GM19328 (cell line): Measurements from ENCODE around the gene YY1.

ENCODE experiments used
- ATAC-seq: cut with Tn5 transposase; IDR thresholded peaks from one replicate; pipeline ENCODE4 v1.9.1; 2021; ENCODE audit warnings: mild to moderate bottlenecking, moderate library complexity; ENCODE audit not compliant: unreplicated experiment

The YY1 gene

DNA sequence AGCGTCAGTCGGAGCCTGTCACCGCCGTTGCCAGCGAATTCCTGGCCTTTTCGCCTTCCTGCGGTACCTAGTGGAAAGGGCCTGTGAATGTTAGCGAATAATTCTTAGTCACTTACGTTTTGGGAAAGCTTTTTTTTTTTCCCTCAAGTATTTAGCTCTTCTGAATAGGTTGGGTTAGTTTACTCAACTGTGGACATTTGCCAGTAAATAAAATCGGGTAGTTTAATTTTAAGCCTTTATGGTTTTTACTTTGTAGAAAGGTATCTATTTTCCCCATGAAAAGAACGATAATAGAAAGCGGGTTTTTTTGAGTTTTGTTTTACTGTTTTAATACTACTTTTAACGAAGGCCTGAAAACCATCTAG, 1.7 kb downstream of the YY1 start:
- ATAC-seq: no peak

DNA sequence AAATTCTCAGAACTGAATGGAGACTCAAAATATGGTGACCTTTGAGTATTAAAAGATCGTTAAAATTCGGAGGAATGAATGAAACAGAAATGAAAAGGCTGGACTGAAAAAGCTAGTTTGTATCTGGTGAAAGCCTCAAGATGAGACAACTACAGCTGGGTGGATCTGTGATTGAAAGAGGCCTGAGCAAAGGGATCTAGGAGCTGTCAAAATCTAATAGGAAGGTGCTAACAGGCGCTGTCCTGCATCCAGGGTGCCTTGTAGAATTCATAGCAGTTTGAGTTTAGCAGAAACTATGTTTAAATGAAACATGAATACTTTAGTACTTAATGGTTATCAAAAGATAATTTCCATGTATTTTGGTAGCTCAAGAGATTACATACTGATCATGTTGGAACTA, 2.3 kb downstream of the YY1 start:
- no peak for ATAC-seq

DNA sequence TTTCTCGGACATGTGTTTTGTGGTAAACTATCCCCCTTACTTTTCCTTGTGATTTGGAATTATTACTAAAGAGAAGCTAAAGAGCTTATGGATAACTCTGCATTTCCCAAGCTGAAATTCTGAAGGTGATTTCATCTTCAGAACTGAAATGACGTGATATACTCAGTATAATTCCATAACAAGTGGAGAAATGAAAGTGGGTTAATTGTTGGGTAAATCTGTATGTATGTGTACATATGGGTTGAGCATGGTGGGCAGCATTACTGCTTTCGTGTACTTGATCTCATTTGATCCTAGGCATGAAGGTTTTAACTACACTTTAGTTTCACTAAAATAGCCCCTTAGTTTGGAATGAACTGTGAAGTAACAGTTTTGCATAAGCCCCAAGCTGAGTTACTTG, 4.1 kb downstream of the YY1 start:
- ATAC-seq: no peak

DNA sequence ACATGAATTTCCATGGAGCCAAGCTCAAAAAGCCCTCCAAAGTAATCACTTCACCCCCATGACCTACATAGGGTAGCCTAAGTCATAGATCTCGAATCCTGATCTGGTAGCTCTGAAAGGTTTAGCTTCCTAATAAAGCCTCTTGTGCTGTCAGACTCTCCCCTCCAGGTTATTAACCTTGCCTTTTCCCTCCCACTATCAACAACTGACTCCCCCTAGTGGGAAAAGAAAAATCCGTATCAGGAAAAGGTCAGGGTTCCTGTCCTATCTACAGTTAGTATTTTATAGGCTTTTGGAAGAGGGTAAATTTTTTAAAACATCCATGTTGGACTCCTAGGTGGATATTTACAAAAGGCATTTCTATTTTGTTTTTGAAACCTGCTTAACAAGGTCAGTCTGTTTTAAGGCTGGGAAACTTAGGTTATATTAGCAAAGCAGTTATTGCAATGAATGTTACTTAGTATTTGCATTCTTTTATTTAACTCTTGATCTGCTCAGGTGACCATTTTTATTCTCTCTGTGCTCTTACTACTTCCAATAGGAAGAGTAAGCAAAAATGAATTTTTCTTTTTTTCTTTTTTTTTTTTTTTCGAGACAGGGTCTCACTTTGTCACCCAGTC, 8.0 kb downstream of the YY1 start:
- ATAC-seq: no peak

DNA sequence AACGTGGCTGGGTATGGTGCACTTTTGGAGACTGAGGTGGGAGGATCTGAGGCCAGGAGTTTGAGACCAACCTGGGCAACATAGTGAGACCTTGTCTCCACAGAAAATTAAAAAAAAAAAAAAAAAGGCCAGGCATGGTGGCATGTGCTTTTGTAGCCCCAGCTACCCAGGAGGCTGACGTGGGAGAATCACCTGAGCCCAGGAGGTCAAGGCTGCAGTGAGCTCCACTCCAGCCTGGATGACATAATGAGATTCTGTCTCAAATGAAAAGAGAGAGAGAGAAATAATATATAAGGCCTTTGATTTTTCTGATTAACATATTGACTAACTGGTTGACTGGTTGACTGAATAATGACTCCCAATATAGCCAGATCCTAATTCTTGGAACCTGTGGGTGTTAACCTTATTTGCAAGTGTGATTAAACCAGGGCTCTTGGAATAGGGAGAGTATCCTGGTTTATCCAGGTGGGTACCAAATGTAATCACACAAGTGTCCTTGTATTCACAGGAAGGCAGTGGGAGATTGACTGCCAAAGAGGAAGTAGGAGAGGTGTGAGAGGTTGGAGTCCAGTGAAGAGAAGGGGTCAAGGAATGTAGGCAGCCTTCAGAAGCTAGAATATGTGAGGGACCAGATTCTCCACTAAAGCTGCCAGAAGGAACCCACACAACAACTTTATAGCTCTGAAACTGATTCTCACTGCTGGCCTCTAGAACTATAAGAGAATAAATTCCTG, 12.0 kb downstream of the YY1 start:
- ATAC-seq: no peak

DNA sequence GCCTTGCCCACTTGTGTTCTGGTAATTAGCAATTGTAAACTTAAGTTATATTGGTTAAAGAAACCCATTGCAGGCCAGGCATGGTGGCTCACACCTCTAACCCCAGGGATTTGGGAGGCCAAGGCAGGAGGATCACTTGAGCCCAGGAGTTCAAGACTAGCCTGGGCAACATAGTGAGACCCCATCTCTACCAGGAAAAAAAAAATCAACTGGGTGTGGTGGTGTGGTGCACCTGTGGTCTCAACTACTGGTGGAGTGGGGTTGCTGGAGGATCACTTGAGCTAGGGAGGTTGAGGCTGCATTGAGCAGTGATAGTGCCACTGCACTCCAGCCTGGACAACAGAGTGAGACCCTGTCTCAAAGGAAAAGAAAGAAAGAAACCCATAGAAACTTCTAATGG, 13.7 kb downstream of the YY1 start:
- no peak for ATAC-seq

DNA sequence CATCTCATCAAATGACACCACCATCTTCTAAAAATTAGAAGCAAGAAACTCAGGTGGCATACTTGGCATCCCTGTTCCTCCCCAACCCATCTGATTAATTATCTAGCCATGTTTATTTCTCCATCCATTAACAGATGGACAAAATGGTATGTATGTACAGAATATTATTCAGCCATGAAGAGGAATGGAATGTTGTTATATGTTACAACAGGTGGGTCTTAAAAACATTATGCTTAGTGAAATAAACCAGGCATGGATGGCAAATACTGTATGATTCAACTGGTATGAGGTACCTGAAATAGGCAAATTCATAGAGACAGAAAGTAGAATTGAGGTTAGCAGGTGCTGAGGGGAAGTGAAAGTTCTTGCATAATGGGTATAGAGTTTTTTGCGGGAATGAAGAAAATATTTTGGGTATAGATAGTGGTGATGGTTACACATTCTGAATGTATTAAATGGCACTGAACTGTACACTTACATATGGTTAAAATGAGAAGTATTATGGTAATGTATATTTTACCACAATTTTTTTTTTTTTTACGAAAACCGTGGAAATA, 17.5 kb downstream of the YY1 start:
- peak; percentile 56 for ATAC-seq

DNA sequence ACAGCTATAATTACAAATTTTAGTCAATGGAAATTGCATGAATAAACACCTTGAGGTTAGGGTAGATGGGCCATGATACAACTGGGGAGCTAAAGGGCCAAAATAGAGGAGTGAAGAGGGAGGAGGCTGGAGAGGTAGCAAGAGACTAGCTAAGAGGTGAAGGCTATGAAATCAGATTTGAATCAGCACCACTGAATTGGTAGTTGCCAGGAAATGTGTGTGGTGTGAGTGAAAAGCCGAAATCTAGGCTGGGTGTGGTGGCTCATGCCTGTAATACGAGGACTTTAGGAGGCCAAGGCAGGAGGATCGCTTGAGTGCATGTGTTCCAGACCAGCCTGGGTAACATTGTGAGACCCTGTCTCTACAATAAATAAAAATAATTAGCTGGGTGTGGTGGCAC, 22.7 kb downstream of the YY1 start:
- no peak for ATAC-seq

DNA sequence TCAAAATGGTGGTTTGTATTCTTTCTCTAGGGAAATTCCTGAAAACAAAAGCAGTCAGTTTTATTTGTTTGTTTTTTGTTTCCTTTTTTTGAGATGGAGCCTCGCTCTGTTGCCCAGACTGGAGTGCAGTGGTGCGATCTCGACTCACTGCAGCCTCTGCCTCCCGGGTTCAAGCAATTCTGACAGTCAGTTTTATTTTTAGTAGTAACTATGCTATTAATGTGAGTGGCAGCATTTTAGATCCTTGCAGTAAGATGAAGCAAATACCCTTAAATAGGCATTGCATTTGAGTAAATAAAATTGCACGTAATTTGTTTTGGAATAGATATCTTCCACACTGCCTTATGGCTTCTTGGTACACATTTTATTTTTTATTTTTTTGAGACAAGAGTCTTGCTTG, 23.6 kb downstream of the YY1 start:
- no peak for ATAC-seq

DNA sequence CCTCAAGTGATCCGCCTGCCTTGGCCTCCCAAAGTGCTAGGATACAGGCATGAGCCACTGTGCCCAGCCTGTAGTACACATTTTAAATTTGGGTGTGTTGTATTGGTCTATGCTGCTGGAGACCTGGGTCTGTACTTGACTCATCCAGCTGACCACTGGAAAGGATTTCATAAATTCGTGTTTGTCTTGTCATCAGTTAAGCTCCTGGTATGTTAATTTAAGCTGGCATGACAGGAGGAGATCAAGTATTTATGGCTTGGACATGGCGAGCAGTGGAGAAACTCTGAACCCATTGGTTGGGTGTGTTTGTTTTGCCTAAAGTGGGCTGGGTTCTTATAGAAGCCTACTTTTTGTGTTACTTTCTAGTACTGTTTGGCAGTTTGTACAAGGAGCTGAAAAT, 24.2 kb downstream of the YY1 start:
- ATAC-seq: no peak

DNA sequence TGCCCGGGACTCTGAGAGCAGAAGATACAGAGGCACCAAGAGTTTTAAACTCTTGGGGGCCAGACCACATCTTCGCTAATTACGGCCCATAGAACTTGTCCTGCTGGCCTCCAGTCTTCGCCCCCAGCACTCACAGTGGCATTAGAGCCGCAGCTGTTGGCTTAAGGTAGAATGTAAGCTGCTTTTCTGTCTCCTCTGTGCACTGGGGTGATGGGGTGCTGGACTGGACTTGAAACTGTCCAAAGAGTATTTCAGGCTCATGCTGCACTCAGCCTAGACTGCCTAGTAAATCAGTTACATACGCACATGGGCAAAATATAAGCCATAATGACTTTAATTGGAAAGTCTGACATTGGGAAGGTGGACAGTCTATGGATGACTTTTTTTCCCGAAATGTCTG, 29.0 kb downstream of the YY1 start:
- no peak for ATAC-seq

DNA sequence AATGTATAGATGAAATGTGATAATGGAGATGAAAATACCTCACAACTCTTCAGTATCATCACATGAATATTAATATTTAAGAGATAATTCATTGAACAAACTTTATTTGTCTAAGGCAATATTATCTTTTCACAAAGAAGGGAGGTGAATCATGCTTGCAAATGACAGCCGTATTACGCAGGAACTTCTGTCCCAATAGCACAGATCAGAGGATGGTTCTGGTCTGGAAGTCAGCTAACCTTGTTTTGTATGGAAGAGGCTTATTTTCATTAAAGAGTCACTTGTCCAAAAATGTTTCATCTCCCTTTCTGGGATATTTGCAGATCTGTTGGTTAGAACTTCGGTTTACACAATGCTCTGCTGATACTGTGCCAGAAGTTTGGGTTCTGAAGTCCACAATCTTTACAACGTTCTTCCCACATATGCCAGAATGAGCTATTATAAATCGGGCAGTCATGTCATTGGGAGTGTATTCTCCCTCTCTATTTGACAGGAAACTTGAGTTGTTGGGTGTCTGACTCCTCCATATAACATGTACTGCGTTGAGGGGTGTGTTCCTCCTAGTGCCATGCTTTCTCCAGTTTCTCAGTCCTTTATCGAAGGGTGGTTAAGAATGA, 29.8 kb downstream of the YY1 start:
- ATAC-seq: no peak

DNA sequence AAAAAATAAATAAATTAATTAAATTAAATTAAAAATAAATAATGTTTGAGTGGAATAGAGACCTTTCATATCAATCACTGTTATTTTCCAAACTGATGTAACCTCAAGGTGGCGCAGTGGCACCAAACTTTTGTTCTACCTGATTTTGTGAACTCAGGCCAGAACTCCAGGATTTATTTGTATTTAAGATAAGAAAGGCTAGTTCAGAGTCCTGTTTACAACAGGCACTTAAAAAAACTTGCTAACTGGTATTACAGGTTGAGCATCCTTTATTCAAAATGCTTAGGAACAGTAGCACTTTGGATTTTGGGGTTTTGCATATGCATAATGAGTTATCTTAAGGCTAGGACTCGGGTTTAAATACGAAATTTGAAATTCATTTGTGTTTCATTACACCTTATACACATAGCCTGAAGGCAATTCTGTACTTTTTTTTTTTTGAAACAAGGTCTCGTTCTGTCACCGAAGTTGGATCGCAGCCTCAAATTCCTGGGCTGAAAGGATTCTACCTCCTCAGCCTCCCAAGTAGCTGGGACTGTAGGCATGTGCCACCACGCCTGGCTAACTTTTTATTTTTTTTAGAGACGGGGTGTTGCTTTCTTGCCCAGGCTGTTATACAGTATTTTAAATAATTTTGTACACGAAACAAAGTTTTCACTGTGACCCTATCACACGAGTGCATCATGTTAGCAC, 32.4 kb downstream of the YY1 start:
- no peak for ATAC-seq

DNA sequence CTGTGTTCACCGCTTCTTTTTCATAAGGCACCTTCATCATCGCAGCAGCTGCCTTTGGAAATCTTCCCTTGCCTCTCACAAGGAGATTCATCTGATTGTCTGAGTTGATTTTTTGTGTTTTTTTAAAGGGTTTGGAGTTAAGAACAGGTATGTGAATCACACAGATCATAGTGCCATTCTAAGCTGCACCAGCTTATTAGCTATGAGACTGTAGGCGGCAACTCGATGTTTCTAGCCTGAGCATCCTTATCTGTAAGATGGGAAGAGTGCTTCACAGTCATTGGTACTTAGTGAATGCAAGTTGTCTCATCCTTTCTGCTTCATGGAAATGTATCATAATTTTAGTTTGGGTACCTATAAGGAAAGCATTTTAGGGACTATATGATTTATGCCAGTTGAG, 35.3 kb downstream of the YY1 start:
- ATAC-seq: no peak

DNA sequence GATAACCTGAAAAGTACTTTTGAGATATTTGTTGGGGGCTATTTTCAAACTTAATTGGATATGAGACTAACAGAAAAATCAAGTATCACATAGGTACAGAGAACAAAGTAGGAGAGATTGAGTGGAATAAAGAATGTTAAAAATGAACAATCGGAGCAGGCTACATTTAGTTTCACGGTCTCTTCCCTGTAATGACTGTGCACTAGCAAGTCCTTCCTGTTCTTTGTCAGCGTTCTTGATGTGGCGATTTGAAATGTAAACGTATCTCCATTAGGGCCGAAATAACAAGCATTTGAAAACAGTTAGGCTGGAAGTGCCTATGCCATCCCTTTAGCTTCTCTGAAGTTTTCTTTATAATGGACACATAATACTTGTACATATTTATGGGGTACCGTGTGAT, 36.3 kb downstream of the YY1 start:
- no peak for ATAC-seq

DNA sequence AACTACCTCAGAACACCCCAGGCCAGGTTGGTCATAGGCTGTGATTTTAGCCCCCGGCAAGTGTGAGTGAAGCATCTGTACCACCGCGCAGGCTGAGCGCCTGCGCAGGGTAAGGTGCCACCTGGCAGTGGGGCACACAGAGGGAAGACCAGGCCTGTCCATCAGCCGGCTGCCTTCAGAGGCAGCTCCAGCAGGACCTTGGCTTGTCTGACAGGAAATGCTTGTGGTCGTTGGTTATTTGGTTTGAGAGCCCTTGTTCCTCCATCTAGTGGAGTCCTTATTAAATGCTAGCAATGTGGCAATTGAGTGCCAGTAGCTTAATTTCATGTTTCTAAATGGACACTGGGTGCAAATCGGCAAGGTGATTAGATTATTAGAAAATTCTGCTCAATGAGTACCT, 39.8 kb downstream of the YY1 start:
- no peak for ATAC-seq

DNA sequence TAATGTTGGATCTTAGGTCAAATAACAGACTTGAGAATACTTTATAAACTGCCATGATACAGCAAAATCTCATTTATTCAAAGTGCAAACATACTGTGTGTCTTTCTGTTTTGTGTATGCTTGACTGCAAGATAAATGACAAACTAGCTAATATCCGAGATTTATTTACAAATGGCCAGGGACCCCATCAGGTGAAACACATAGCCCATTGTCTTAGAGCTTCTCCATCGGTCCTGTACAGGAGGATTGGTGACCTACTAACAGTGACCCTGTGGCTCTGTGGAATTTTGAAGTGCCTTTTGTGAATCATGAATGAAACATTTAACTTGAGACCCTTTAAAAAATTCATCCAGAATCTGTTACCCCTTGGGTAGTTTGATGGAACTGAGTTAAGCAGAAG, 40.2 kb downstream of the YY1 start:
- no peak for ATAC-seq

DNA sequence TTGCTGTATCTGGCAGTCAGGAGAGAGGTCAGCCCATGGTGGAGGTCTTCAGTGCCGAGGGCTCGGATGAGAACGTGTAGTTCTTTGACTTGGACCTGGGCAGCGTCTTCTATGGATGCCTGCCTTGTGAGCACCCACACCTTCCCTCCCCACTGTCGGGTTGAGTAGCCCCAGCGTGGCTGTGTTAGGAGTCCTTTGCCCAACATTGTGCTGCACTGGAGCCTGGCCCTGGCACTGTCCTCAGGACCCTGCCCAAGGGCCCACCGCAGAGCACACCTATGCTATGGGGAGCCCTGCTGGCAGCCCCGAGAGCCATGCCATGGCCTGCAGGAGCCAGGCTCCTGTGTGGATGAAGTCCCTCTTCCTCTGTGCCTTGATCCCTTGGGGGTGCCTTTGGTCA, 40.6 kb downstream of the YY1 start:
- ATAC-seq: no peak

DNA sequence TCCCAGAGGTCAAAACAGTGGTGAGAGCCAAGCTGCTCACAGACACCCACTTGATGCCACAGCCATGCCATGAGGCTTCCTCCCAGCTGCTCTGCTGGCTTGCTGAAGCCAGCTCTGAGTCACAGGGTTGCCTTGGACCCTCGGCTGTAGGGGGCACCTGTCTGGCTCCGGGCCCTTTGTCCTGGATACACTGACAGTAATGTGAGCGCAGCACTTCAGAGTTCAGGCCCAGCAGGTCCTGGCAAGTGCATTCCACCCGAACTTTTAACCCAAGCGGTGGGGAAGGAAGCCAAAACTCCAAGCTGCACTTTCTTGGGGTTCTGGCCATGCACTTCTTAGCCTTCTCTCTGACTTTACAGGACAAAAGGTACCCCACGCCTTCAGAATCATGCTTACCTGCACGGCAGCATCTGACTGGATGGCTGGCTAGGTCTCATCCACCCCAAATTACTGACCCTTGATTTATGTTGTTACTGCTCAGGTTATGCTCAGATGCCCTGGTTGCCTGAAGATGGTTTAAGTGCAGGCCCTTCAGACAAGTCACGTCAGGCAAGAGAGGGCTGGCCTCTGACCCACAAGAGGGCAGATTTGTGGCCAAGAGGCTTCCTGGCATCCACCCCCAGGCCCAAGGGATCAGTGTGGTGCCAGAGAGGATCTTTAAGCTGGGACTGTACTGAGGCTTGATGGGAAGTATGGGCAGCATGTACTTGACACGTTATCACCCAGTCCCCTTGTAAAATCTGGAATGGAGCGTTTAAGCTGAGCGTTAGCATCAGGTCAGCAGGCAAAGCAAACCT, 42.5 kb downstream of the YY1 start:
- ATAC-seq: no peak

DNA sequence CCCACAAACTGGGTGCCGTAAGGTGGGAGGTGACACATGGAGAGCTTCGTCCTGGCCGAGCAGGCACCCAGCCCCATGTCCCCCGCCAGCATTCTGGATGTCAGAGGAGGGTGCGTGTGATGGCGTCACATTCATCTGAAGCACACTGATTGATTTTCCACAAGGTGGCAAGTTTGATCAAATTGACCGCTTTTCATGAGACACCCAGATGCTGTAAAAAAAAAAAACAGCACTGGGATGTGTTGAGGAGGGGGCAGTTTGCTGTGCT, 43.1 kb downstream of the YY1 start:
- no peak for ATAC-seq

DNA sequence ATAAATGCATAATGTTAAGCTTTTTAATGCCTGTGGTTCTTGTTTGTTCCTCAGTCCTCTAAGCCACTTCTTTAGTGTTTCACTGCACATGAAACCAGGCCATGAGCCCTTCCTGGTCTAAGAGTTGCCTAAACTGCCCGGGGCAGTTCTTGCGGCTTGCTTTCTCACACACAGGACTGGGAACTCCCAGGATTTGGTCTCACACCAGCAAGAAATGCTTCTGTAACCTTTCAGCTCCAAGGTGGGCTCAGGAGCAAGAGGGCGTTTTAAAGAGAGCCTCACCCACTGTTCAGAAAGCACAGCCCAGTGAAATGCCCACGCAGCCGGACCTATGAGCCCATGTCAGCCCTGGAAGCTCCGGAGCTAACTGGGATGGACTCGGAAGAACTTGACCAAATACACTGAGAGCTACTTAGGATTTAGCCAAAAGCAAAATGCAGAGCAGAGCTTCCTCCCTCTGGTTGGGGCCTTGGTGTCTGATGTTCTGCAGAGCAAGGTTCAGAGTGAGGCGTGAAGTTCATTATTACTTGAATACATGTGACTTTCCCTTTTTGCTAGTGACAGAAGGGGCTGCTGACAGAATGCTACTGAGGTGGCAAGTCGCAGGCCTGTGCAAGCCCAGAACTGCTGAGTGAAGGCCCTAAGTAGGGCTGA, 43.9 kb downstream of the YY1 start:
- no peak for ATAC-seq
